Measurements from ENCODE around the gene AGAP9. TPM values are rescaled to one million over a fixed set of nuclear protein-coding genes. Genes with fewer than 3 reads are reported as not detected.
"Not testable (repeated sequence)": the region's sequence is repeated elsewhere in the genome, so short reads cannot be mapped to it uniquely, and the experiment has no call there.

Gene AGAP9
- total and polyA plus RNA-seq, 9 of the 15 experiments (the other 6 are each of a cell fraction or from before 2014, with no cell fraction given) = 0.37 to 11.7 (median 5.8) TPM

- H2AFZ ChIP-seq (ENCODE audit: low read depth, low read length); H3K4me1 ChIP-seq (replicated peaks in 1 of 2; ENCODE audit: control insufficient read depth in 2 of 2, insufficient read depth in 2 of 2, low read length in 2 of 2); BruUV-seq (replicated peaks); POLR2A ChIA-PET; intact Hi-C loops (cut with micrococcal nuclease); H3K36me3 ChIP-seq (ENCODE audit: control insufficient read depth, insufficient read depth, low read length); H3K4me3 ChIP-seq; CTCF ChIA-PET (ENCODE audit: low intra/inter-chr PET ratio); ATAC-seq; FAIRE-seq; H3K4me2 ChIP-seq (ENCODE audit: insufficient read depth, low read length); H3K9me1 ChIP-seq (ENCODE audit: control insufficient read depth, insufficient read depth, low read length); H3K9me3 ChIP-seq (replicated peaks; ENCODE audit: control insufficient read depth, insufficient read depth, low read depth, low read length); H3K27me3 ChIP-seq (ENCODE audit: control insufficient read depth in 2 of 2, insufficient read depth in 2 of 2, low read length in 2 of 2); DNase-seq (ENCODE audit: extremely low read depth in 1 of 4, low spot score in 3 of 4); H3K27ac ChIP-seq (ENCODE audit: extremely low read depth, low read depth, low read length); H3K79me2 ChIP-seq (ENCODE audit: control insufficient read depth, insufficient read depth, low read length); H4K20me1 ChIP-seq (replicated peaks; ENCODE audit: control insufficient read depth, insufficient read depth, low read length); H3K9ac ChIP-seq (ENCODE audit: insufficient read depth in 1 of 2, low read depth in 2 of 2, low read length in 2 of 2): not testable (repeated sequence)
- in situ Hi-C loops (cut with MboI) = loop anchor here (10.0 kb wide), 1 partner anchor 511 kb away; the partner anchor contains the start of gene FAM25C
- WGBS (ENCODE audit: insufficient coverage, low coverage, missing lambda C conversion rate) = 54% methylated on average over 6 of the region's 11 CpGs
Measured at GRCh38 chr10:47483923-47484322, 39.5 kb downstream of the AGAP9 start, which contains the start of gene ANXA8. ANXA8 (minus strand) TSS chr10:47484115; CDS start chr10:47483933, 182 bp downstream.

- ATAC-seq; H4K20me1 ChIP-seq (replicated peaks; ENCODE audit: control insufficient read depth, insufficient read depth, low read length); H3K79me2 ChIP-seq (ENCODE audit: control insufficient read depth, insufficient read depth, low read length); H3K27ac ChIP-seq (ENCODE audit: extremely low read depth, low read depth, low read length); H3K4me2 ChIP-seq (ENCODE audit: insufficient read depth, low read length); CTCF ChIA-PET (ENCODE audit: low intra/inter-chr PET ratio); FAIRE-seq; BruUV-seq (replicated peaks); H3K4me3 ChIP-seq; DNase-seq (ENCODE audit: extremely low read depth in 1 of 4, low spot score in 3 of 4); intact Hi-C loops (cut with micrococcal nuclease); H3K9me1 ChIP-seq (ENCODE audit: control insufficient read depth, insufficient read depth, low read length); H3K36me3 ChIP-seq (ENCODE audit: control insufficient read depth, insufficient read depth, low read length); H3K9me3 ChIP-seq (replicated peaks; ENCODE audit: control insufficient read depth, insufficient read depth, low read depth, low read length); H3K27me3 ChIP-seq (ENCODE audit: control insufficient read depth in 2 of 2, insufficient read depth in 2 of 2, low read length in 2 of 2); H3K9ac ChIP-seq (ENCODE audit: insufficient read depth in 1 of 2, low read depth in 2 of 2, low read length in 2 of 2); H2AFZ ChIP-seq (ENCODE audit: low read depth, low read length); POLR2A ChIA-PET; H3K4me1 ChIP-seq (replicated peaks in 1 of 2; ENCODE audit: control insufficient read depth in 2 of 2, insufficient read depth in 2 of 2, low read length in 2 of 2): not testable (repeated sequence)
- no CpG with 5 or more reads among the region's 1 CpG for WGBS (ENCODE audit: insufficient coverage, low coverage, missing lambda C conversion rate)
- in situ Hi-C loops (cut with MboI) = loop anchor here (10.0 kb wide), 1 partner anchor 512 kb away; the partner anchor contains the start of gene FAM25C
Measured at GRCh38 chr10:47482367-47482766, 41.1 kb downstream of the AGAP9 start.

GRCh38 chr10:47481768-47482181 lies 41.7 kb downstream of the AGAP9 start:
- BruUV-seq (replicated peaks); H3K9me1 ChIP-seq (ENCODE audit: control insufficient read depth, insufficient read depth, low read length); H3K27me3 ChIP-seq (ENCODE audit: control insufficient read depth in 2 of 2, insufficient read depth in 2 of 2, low read length in 2 of 2); H3K9ac ChIP-seq (ENCODE audit: insufficient read depth in 1 of 2, low read depth in 2 of 2, low read length in 2 of 2); H3K9me3 ChIP-seq (replicated peaks; ENCODE audit: control insufficient read depth, insufficient read depth, low read depth, low read length); POLR2A ChIA-PET; FAIRE-seq; H3K4me1 ChIP-seq (replicated peaks in 1 of 2; ENCODE audit: control insufficient read depth in 2 of 2, insufficient read depth in 2 of 2, low read length in 2 of 2); ATAC-seq; intact Hi-C loops (cut with micrococcal nuclease); H3K79me2 ChIP-seq (ENCODE audit: control insufficient read depth, insufficient read depth, low read length); H2AFZ ChIP-seq (ENCODE audit: low read depth, low read length); H3K4me3 ChIP-seq; H3K36me3 ChIP-seq (ENCODE audit: control insufficient read depth, insufficient read depth, low read length); DNase-seq (ENCODE audit: extremely low read depth in 1 of 4, low spot score in 3 of 4); H4K20me1 ChIP-seq (replicated peaks; ENCODE audit: control insufficient read depth, insufficient read depth, low read length); H3K27ac ChIP-seq (ENCODE audit: extremely low read depth, low read depth, low read length); H3K4me2 ChIP-seq (ENCODE audit: insufficient read depth, low read length); CTCF ChIA-PET (ENCODE audit: low intra/inter-chr PET ratio): not testable (repeated sequence)
- 13% methylated on average over 2 of the region's 6 CpGs for WGBS (ENCODE audit: insufficient coverage, low coverage, missing lambda C conversion rate)
- in situ Hi-C loops (cut with MboI) = loop anchor here (10.0 kb wide), 1 partner anchor 513 kb away; the partner anchor contains the start of gene FAM25C

GRCh38 chr10:47481182-47481766 lies 42.2 kb downstream of the AGAP9 start:
- BruUV-seq (replicated peaks); H3K79me2 ChIP-seq (ENCODE audit: control insufficient read depth, insufficient read depth, low read length); H3K4me3 ChIP-seq; H3K4me2 ChIP-seq (ENCODE audit: insufficient read depth, low read length); H3K27me3 ChIP-seq (ENCODE audit: control insufficient read depth in 2 of 2, insufficient read depth in 2 of 2, low read length in 2 of 2); H3K9ac ChIP-seq (ENCODE audit: insufficient read depth in 1 of 2, low read depth in 2 of 2, low read length in 2 of 2); H3K27ac ChIP-seq (ENCODE audit: extremely low read depth, low read depth, low read length); POLR2A ChIA-PET; H3K9me3 ChIP-seq (replicated peaks; ENCODE audit: control insufficient read depth, insufficient read depth, low read depth, low read length); H2AFZ ChIP-seq (ENCODE audit: low read depth, low read length); H3K9me1 ChIP-seq (ENCODE audit: control insufficient read depth, insufficient read depth, low read length); intact Hi-C loops (cut with micrococcal nuclease); H4K20me1 ChIP-seq (replicated peaks; ENCODE audit: control insufficient read depth, insufficient read depth, low read length); CTCF ChIA-PET (ENCODE audit: low intra/inter-chr PET ratio); H3K36me3 ChIP-seq (ENCODE audit: control insufficient read depth, insufficient read depth, low read length); DNase-seq (ENCODE audit: extremely low read depth in 1 of 4, low spot score in 3 of 4); H3K4me1 ChIP-seq (replicated peaks in 1 of 2; ENCODE audit: control insufficient read depth in 2 of 2, insufficient read depth in 2 of 2, low read length in 2 of 2); FAIRE-seq: not testable (repeated sequence)
- 5% methylated on average over 5 of the region's 10 CpGs for WGBS (ENCODE audit: insufficient coverage, low coverage, missing lambda C conversion rate)
- in situ Hi-C loops (cut with MboI) = loop anchor here (10.0 kb wide), 1 partner anchor 514 kb away; the partner anchor contains the start of gene FAM25C
- ATAC-seq = peak; percentile 66

Measured in K562 (cell line).